Fibroblast of villous mesenchyme (primary cell): ENCODE measurements around the gene TBC1D8B. TPM values are rescaled to one million over a fixed set of nuclear protein-coding genes. Genes with fewer than 3 reads are reported as not detected.

Experiments
- DNase-seq: peaks from one replicate; pipeline ENCODE4 v3.0.0-alpha.2; 2010; ENCODE audit warnings: low read depth
- H3K4me3 ChIP-seq: 2 replicates; pipeline ENCODE4 v1.5.1; 2011; ENCODE audit warnings: low read depth, mild to moderate bottlenecking, low read length
- total RNA-seq: library from RNA; depleted of rRNA; stranded (reverse); fragments of >200 nt; gene quantifications from 2 replicates; pipeline ENCODE4 v1.2.3, GENCODE V29; 2012
- TF ChIP-seq, protein P1 (sequence below): IDR thresholded peaks from 2 replicates; pipeline ENCODE4 v1.5.1; 2012; ENCODE audit warnings: low read depth, mild to moderate bottlenecking, low read length; ENCODE audit not compliant: insufficient read depth

TBC1D8B gene
- total RNA-seq, 1 donor = 13.8 TPM

DNA sequence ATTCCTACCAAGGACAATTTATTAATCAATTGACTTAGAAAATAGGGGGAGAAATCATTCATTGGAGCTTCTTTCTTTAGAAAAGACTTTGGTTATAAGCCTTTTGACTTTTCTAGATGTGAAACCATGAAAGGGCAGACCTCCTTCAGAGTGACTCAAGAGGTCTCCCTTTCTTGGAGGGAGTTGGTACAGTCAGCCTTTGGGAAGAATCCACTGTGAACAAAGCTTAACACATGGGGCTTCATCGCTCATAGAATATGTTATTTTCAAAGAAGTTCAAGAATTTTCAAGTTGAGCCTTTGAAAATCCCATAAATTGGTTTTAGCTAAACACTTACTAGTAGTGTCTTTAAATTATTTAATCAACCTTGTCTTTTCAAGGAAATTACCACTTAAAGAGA, 72.7 kb downstream of the TBC1D8B start:
- H3K4me3 ChIP-seq = no peak overlapping the region
- TF ChIP-seq, protein P1, sequence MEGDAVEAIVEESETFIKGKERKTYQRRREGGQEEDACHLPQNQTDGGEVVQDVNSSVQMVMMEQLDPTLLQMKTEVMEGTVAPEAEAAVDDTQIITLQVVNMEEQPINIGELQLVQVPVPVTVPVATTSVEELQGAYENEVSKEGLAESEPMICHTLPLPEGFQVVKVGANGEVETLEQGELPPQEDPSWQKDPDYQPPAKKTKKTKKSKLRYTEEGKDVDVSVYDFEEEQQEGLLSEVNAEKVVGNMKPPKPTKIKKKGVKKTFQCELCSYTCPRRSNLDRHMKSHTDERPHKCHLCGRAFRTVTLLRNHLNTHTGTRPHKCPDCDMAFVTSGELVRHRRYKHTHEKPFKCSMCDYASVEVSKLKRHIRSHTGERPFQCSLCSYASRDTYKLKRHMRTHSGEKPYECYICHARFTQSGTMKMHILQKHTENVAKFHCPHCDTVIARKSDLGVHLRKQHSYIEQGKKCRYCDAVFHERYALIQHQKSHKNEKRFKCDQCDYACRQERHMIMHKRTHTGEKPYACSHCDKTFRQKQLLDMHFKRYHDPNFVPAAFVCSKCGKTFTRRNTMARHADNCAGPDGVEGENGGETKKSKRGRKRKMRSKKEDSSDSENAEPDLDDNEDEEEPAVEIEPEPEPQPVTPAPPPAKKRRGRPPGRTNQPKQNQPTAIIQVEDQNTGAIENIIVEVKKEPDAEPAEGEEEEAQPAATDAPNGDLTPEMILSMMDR = no peak
- DNase-seq = peak; percentile 12

DNA sequence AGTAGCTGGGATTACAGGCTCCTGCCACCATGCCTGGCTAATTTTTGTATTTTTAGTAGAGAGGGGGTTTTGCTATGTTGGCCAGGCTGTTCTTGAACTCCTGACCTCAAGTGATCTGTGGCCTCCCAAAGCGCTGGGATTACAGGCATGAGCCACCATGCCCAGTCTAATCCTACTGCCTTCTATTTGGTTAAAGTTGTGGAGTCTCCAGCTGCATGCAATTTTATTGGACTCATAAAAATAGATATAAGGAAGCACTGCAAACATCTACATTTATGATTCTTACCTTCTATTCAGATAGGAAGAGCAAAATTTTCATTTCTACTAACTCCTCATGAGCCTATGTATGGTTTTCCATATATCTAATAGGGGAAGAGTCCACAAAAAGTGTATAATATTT, 87.0 kb downstream of the TBC1D8B start:
- DNase-seq = no peak
- no peak overlapping the region for H3K4me3 ChIP-seq
- TF ChIP-seq, protein P1 = no peak

DNA sequence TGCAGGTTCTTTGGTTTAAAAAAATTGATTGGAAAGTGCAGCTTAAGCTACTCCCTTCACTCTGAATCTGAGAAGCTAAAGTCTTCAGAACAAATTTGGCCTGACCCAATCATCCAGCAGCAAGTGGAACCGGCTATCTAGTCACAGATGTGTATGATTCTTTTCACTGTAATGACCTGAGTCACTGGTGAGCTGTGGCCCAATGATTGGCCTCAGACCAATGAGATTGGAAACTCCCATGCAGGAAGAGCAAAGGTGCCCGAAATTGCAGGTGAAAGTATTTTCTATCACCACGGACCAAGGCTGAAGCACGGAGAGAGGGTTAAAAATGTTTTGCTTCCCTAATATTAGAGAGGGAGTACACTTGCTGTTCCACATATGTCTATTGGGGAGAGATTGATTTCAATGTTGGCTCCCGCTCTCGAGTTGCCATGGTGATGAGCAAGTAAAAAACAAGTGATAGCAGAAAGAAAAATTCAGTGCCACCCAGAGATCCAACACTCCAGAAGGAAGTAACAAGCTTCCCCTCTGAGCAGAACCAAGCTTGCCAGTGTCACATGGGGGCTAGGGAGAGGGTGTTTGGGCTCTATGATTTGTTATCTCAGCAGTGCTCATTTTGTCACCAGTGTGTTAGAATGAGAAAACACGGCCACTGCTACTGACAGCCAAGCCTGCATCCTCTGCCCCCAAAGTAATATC, 89.4 kb downstream of the TBC1D8B start:
- no peak overlapping the region for H3K4me3 ChIP-seq
- DNase-seq = no peak
- TF ChIP-seq, protein P1 = no peak

DNA sequence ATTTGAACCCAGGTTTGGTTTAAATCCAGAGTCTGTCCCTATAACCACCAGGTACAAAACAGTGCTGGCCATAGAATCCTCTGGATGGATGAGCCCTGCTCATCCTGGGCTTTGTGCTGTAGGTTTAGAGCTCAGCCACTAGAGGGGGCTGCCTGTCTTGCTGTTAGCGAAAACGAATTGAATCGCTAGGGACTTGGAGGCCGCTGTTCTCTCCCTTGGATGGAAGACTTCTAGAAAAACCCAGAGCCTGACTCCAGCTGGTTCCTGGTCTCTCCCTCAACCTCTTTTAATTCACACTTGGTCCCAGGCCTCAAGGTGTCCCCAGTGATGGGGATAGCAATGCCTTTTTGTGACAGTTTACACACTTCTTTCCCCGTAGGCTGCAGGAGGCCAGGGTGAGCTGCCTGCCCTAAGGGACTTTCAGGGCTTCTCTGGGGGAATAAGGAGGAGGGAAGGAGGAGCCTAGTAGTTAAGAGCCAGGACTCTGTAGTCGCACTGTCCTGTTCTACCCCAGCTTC, 92.0 kb downstream of the TBC1D8B start:
- TF ChIP-seq, protein P1 = peak; percentile 82
- H3K4me3 ChIP-seq = no peak overlapping the region
- peak; percentile 75 for DNase-seq

DNA sequence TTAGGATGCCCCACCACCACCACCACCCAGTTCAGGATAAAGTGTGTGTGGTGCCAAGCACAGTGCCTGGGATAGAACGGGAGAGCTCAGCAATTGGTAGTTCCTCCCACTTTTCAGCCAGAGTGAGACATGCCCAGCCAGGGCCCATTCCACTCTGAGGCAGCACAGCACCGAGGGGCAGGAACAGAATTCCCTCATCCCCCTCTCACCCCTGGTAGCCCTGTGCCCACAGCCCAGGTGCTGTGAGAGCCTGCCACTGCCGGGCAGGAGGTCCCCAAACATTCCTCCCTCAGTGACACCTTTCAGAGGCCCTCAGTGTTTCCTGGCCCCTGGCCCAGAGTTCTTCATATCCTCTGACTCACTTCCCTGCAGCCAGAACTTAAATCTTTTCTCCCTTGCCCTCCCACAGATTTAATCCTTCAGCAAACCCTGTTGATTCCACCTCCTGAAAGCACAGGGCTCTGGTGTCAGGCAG, 92.5 kb downstream of the TBC1D8B start:
- peak; percentile 68 for DNase-seq
- TF ChIP-seq, protein P1 = no peak

DNA sequence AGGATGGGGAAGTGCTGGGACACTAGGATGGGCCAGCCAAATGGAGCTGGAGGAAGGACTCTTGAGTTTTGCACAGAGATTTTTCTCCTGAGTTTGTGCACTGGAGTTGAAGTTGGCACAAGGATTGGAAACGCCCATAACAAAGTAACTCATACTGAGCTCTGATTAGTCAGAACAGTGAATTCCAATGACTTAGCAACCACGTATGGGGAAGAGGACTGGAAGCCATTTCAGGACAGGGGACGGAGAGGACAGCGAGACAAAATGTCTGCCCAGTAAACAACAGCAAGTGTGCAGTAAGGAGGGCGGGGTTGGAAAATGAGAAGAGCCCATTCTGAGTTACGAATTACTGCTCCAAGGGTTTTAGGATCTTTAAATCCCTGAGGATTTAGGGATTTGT, 94.8 kb downstream of the TBC1D8B start:
- TF ChIP-seq, protein P1 = no peak
- no peak overlapping the region for H3K4me3 ChIP-seq
- DNase-seq = peak; percentile 30

More for the DNA sequence above, 92.5 kb downstream of the TBC1D8B start:
- no peak overlapping the region for H3K4me3 ChIP-seq
